Activated naive CD4-positive, alpha-beta T cell treated with anti-CD3 and anti-CD28 coated beads, Interleukin-2, amount 50 U/mL, for 72 hours (primary cell): ENCODE data around the gene TSPAN33. TPM values are rescaled to one million over a fixed set of nuclear protein-coding genes. Genes with fewer than 3 reads are reported as not detected.
A peak's percentile ranks its signal among the peaks of the same experiment; 100 is the strongest.
"Not testable (repeated sequence)": the region's sequence is repeated elsewhere in the genome, so short reads cannot be mapped to it uniquely, and the experiment has no call there.

ENCODE experiments used
- ATAC-seq, 2 donors: fragments of 150-1000 bp; cut with Tn5 transposase; 2 replicates each; pipeline ENCODE4 v1.10.0; 2021; ENCODE audit warnings: mild to moderate bottlenecking in 2 of 2, moderate library complexity in 2 of 2
- DNase-seq, 2 donors: peaks; one replicate each; pipeline ENCODE4 v3.0.0; 2021 to 2022; ENCODE audit warnings: low spot score in 2 of 2
- H3K27ac Mint-ChIP-seq, 2 donors: one replicate each; pipeline ENCODE4 v1.8.0; 2022; ENCODE audit warnings: mild to moderate bottlenecking in 2 of 2, mixed read lengths in 2 of 2
- H3K36me3 Mint-ChIP-seq, 2 donors: one replicate each; pipeline ENCODE4 v1.8.0; 2022; ENCODE audit warnings: mixed read lengths in 2 of 2
- H3K9me3 Mint-ChIP-seq, 2 donors: one replicate each; pipeline ENCODE4 v1.8.0; 2022; ENCODE audit warnings: mixed read lengths in 2 of 2
- total RNA-seq, 2 donors: library from RNA; stranded (reverse); gene quantifications; one replicate each; pipeline ENCODE4 v1.2.3, GENCODE V29; 2022

Gene TSPAN33, protein sequence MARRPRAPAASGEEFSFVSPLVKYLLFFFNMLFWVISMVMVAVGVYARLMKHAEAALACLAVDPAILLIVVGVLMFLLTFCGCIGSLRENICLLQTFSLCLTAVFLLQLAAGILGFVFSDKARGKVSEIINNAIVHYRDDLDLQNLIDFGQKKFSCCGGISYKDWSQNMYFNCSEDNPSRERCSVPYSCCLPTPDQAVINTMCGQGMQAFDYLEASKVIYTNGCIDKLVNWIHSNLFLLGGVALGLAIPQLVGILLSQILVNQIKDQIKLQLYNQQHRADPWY
- 1 to 10 TPM; 4.2 to 8.1 TPM for total RNA-seq

DNA sequence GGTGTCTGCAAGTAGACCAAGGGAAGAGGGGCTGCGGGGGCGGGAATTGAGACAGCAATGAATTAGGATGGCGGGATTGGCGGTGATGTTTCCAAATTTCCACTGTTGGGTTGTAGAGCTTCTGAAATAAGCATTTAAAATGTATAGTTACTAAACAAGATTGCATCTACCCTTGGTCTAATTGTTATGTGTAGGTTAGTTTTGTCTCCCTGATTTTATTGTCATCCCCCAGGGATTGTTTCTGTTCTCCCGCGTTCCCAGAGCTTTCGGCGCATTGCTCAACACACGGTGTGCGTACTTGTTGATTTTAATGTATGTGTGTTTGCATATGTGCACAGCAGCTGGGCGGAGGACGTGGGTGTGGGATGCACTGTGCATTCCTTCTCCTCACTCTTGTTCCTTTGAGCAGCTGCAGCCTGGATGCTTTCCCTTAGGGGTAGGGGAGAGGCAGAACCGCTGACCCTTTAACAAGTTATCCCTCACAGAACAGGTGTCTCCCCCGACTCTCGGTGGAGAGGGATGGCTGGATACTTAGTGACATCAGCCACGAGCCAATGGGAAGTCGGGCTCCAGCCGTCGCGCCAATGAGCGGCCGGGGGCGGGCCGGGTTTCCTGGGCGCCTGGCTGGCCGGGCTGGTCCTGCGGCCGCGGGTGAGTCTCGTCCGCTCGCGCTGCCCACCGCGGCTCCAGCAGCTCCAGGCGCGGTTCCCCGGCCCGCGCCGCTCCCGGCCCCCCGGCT is at the start of gene TSPAN33:
TSPAN33 (plus strand) TSS at position 613 of the 739 bp plus-strand sequence. CDS start 274 bp downstream, outside the sequence.
- Mint-ChIP-seq H3K9me3 (no peaks in the 10 kb centered on the region), H3K36me3 (no peaks in the 10 kb centered on the region), H3K27ac (peak within 1 kb of the TSS in 1 of 2 donors; percentile 51)
- ATAC-seq (peak; percentile 98 to 99), DNase-seq (peak; percentile 72 to 81)

DNA sequence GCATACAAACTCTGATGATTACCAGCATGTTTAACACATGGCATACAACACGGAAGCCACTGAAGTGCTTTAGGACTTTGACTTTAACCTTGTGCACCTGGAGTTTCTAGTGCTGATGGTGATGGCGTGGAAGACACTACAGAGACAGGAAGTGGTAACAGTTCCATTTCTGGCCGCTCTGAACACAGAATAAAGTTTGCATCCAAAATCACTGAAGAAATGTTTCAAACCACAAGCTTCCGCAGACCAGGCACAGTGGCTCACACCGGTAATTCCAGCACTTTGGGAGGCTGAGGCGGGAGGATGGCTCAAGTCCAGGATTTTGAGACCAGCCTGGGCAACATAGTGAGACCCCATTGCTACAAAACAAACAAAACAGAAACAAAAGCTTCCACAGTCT is 49.2 kb upstream of the TSPAN33 start:
- Mint-ChIP-seq H3K9me3 (no peaks in the 10 kb centered on the region), H3K36me3 (no peaks in the 10 kb centered on the region), H3K27ac (peak overlapping the region; percentile 48 to 87)
- DNase-seq (no peak), ATAC-seq (peak; percentile 35 to 58)

DNA sequence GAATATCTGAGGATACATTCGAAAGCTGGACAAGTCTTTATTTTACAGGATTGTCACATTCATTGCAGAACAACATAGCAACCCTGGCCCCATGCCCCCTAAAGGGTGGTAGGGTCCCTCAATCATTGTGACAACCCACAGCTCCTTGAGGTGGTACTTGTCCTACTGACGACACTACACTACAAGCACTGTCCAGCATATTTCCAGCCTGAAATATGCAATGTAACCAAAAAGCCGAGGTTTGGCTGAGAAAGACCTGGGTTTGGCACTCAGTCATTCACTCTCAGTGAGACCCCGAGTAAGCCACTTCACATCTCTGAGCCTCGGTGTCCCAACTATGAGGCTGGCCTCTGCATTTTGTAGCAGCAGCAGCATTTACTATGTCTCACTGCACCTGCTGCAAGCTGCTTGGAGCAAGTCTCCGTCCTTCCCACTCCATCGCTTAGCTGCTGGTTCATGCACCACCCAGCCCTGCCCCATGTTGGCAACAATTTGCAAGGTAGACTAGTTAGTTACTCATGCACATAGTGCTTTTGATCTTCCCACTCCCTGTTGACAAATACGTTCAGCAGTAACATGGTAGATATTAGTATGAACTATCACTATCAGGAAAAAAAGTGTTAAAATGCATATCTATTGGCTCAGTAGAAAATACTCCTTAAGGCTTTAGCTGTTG is 46.0 kb upstream of the TSPAN33 start:
- H3K9me3 Mint-ChIP-seq, result no peaks in the 10 kb centered on the region
- no peaks in the 10 kb centered on the region for H3K36me3 Mint-ChIP-seq
- no peak overlapping the region for H3K27ac Mint-ChIP-seq
- DNase-seq (no peak), ATAC-seq (no peak)

DNA sequence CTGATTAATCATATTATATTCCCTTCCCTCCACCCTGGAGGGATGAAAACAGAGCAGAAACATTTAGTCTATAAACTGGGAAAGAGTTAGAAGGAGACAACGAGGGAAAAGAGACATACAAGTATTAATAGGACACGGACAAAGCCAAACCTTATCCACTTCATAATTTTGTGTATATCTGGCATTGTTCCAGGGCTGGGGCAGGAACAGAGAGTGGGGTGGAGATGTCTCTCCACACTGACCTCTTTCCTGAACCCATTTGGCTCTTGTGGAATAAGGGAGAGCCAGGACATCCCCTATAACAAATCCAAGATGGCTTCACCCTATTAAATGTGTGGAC is 43.7 kb upstream of the TSPAN33 start:
- Mint-ChIP-seq H3K27ac (no peak overlapping the region), H3K36me3 (no peaks in the 10 kb centered on the region), H3K9me3 (no peaks in the 10 kb centered on the region)
- no peak for ATAC-seq
- DNase-seq, result no peak

DNA sequence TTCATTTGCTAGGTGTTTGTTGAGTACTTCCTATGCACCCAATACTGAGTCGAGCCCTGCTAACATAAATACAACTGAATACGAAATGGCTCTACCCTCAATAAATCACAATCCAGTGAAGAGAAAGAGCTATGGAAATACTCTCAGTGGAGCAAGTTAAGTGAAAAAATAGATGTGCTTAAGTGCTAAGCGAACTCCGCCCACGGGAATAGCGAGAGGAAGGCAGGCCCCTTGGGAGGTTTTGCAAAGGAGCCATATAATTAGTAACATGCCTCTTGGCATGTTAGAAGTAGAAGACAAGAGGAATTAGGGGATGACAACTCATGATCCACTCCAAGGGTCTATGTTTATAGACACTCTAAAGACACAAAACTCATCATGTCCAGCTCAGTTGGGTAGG is 42.8 kb upstream of the TSPAN33 start:
- ATAC-seq (no peak), DNase-seq (no peak)
- Mint-ChIP-seq H3K9me3 (no peaks in the 10 kb centered on the region), H3K36me3 (no peaks in the 10 kb centered on the region), H3K27ac (no peak overlapping the region)

DNA sequence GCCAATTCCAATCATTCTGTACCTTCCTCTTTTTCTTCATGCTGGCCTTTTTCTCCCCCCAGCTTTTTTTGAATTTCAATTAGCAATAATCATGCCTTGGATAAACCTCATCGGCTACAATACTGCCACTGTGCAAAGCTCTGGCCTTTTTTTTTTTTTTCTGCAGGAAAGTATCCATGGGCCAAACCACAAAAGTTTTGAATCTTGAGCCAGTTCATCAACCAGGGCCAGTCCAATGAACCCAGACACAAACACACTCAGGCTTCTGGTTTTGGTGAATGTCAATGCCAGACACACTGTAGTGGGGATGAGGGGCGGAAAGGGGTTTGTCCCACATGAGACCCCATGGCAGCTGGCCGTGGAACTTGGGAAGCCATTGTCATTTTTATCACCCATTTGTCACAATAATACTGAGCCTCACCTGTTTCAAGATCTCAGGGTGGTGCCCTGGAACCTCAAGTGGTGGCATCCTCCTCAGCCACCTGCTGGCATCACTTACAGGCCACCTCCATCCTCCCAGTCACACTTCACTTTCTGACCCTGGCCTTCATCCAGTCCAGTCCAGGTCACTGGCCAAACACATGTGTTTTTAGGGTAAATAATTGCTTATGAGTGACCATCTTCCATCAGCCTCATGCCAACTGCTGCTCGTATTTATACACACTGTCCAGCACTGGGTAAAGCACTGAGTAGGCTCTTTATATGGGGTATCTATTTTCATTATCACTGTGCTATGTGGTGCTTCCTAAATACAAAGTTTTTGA is 40.8 kb upstream of the TSPAN33 start:
- no peak for DNase-seq
- Mint-ChIP-seq H3K36me3 (no peaks in the 10 kb centered on the region), H3K9me3 (no peaks in the 10 kb centered on the region), H3K27ac (no peak overlapping the region)
- ATAC-seq, result no peak

DNA sequence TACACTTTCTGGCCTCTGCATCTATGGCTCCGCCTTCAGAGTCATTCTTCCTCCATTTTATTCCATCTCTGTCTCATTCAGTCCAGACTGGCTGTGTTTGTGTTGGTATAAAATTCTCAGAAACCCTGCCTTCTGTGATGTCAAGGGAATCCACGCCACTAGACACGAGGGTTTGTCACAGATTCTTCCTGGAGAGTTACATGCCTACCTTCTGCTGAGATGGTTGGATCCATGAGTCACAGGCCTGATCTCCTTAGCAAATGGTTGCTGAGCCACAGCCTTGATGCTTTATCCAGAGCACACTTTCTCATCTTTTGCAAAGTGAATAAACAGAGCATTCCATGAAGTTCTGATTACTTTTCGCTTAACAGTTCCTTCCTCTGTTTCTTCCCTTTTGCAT is 35.9 kb upstream of the TSPAN33 start:
- no peaks in the 10 kb centered on the region for H3K9me3 Mint-ChIP-seq
- H3K36me3 Mint-ChIP-seq, result no peaks in the 10 kb centered on the region
- DNase-seq, result no peak
- no peak overlapping the region for H3K27ac Mint-ChIP-seq
- ATAC-seq, result no peak

DNA sequence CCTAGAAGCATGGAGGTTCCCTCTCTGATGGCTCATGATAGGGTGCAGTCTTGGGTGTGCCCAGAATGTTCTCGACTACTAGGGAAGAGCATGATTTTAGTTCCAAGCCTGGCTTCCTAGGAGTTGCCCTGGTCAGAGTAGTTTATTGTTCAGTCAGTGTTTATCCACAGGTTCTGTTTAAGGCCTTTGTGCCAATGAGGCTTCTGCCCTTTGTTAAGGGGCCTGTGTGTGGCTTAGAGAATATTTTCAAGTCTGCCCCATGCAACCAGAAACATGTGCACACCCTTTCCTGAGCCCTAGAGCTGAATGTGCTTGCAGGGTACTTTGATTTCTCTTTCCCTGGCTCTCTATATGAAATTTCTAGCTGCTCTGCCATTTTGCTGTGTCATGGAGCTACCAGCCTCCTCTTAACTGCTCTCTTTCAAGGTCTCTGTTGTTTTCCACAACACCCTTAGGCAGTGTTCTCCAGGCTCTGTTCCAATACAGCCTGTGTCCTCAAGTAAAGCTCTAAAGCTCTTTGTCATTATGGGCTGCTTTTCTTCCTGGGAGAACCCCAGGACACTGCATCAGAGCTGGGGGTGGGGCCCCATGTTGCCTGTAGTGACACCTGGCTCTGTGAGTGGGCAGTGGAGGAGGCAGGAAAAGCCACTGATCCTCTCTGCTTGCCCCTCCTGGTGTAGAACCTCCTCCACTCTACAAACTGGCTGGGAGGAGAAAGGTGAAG is 34.1 kb upstream of the TSPAN33 start:
- DNase-seq (no peak), ATAC-seq (peak in 1 of 2 donors; percentile 39)
- H3K9me3 Mint-ChIP-seq, result no peaks in the 10 kb centered on the region
- H3K27ac Mint-ChIP-seq, result peak overlapping the region in 1 of 2 donors; percentile 42
- H3K36me3 Mint-ChIP-seq, result no peaks in the 10 kb centered on the region

DNA sequence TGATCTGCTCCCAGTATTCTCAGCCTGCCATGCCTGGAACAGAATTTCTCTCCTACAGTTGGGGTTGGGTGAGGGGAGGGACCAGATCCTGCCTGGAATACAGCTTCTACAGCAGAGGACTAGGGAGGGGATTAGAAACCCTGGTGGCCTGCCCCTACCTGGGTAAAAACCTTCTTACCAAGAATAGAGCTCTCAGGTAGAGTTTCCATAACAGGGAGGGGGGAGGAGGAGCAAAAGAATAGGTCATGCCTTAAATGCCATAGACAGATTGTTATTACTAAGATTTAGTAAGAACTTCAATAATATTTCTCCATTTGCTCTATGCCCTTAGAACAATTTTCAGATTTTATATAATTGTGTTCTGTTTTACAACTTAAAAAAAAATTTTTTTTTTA is 33.5 kb upstream of the TSPAN33 start:
- no peaks in the 10 kb centered on the region for H3K36me3 Mint-ChIP-seq

DNA sequence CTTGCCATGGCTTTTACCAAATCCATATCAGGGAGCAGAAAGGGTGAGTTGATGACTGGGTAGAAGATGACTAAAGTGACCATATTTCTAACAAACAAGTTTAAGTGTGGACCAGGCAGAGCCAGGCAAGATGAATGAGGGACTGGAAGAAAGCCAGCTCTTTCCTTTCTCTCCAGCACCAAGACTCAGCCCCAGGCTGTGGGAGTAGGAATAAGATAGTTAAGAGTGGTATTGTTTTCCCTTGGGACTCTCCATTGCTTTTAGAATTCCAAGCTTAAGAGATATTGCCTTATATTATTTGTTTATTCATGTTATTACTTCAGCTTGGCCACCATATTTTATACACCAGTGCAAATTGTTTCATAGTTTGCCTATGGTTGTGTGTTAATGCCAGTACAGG is 28.8 kb upstream of the TSPAN33 start:
- no peak for DNase-seq
- peaks cover under 1 to 3% of the 10 kb centered on the region in 2 donors for H3K36me3 Mint-ChIP-seq
- H3K9me3 Mint-ChIP-seq, result peaks cover 1 to 2% of the 10 kb centered on the region in 2 donors
- no peak overlapping the region for H3K27ac Mint-ChIP-seq
- ATAC-seq, result no peak

More for the DNA sequence above, 33.5 kb upstream of the TSPAN33 start:
- ATAC-seq (no peak), DNase-seq (no peak)
- peak overlapping the region in 1 of 2 donors; percentile 42 for H3K27ac Mint-ChIP-seq
- H3K9me3 Mint-ChIP-seq, result no peaks in the 10 kb centered on the region

DNA sequence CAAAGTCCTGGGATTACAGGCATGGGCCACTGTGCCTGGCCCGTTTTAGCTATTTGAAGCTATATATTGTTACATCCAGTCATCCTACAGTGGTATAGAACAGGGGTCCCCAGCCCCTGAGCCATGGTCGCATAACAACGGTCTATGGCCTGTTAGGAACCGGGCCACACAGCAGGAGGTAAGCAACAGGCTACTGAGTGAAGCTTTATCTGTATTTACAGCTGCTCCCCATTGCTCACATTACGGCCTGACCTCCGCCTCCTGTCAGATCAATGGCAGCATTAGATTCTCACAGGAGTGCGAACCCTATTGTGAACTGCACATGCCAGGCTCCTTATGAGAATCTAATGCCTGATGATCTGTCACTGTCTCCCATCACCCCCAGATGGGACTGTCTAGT is 26.3 kb upstream of the TSPAN33 start:
- Mint-ChIP-seq H3K9me3 (peaks cover 10 to 12% of the 10 kb centered on the region in 2 donors), H3K36me3 (peaks cover 9 to 21% of the 10 kb centered on the region in 2 donors), H3K27ac (no peak overlapping the region)
- DNase-seq (no peak), ATAC-seq (no peak)

DNA sequence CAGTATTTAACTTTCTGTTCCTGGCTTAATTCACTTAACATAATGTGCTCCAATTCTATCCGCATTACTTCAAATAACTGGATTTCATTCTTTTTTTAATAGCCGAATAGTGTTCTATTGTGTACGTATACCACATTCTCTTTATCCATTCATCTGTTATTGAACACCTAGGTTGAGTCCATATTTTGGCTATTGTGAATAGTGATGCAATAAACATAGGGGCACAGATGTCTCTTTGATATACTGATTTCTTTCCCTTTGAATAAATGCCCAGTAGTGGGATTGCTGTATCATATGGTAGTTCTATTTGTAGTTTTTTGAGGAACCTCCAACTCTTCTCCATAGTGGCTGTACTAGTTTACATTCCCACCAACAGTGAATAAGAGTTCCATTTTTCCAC is 25.5 kb upstream of the TSPAN33 start:
- no peak overlapping the region for H3K27ac Mint-ChIP-seq
- H3K36me3 Mint-ChIP-seq, result peaks cover 9 to 21% of the 10 kb centered on the region in 2 donors
- peaks cover 10 to 12% of the 10 kb centered on the region in 2 donors for H3K9me3 Mint-ChIP-seq
- ATAC-seq (no peak), DNase-seq (no peak)

DNA sequence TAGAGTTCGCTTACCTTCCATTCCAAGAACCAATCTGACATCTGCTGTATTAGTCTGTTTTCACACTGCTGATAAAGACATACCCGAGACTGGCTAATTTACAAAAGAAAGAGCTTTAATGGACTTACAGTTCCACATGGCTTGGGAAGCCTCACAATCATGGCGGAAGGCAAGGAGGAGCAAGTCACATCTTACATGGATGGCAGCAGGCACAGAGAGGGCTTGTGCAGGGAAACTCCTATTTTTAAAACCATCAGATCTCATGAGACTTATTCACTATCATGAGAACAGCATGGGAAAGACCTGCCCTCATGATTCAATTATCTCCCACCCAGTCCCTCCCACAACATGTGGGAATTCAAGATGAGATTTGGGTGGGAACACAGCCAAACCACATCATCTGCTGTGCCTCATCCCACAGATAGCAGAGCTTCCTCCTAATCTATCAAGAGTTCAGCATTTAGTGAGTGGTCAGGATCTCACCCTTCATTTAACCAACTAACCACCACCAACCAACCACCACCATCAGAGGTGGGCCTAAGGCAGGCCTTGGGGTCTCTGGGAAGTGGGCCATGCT is 22.9 kb upstream of the TSPAN33 start:
- peaks cover 9 to 21% of the 10 kb centered on the region in 2 donors for H3K36me3 Mint-ChIP-seq
- peaks cover 10 to 12% of the 10 kb centered on the region in 2 donors for H3K9me3 Mint-ChIP-seq
- H3K27ac Mint-ChIP-seq, result peak overlapping the region in 1 of 2 donors; percentile 83
- not testable (repeated sequence) for DNase-seq, ATAC-seq

DNA sequence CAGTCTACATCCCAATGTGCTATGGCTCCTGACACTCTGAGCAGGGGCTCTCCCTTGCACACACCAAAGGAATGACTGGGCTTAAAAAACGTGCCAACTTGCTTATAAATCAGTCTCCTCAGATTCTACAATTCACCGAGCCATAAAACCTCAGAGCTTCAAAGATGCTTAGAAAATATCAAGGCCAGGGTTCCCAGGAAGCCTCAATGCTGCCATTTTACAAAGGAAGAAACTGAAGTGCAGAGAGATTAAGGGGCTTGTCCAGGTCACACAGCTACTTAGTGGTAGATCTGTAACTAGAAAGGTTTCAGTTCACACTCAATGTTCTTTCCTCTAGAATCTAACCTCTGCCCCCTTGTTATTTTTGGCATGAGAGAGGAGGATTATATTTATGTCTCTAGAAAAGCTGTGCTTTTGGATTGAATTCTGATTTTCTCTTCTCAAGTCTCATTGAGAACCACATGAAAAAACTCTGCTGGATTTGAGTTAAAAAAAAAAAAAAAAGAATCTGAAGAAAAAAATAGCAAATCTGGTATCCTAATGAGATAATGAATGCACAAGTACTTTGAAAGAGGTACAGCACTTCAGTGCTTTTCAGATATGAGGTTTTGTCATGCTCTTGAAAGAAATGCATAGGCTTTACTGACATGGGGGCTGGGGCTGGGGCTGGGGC is 22.3 kb upstream of the TSPAN33 start:
- Mint-ChIP-seq H3K36me3 (peaks cover 9 to 21% of the 10 kb centered on the region in 2 donors), H3K9me3 (peaks cover 10 to 12% of the 10 kb centered on the region in 2 donors), H3K27ac (peak overlapping the region; percentile 22 to 83)
- ATAC-seq (peak; percentile 4 to 26), DNase-seq (no peak)

DNA sequence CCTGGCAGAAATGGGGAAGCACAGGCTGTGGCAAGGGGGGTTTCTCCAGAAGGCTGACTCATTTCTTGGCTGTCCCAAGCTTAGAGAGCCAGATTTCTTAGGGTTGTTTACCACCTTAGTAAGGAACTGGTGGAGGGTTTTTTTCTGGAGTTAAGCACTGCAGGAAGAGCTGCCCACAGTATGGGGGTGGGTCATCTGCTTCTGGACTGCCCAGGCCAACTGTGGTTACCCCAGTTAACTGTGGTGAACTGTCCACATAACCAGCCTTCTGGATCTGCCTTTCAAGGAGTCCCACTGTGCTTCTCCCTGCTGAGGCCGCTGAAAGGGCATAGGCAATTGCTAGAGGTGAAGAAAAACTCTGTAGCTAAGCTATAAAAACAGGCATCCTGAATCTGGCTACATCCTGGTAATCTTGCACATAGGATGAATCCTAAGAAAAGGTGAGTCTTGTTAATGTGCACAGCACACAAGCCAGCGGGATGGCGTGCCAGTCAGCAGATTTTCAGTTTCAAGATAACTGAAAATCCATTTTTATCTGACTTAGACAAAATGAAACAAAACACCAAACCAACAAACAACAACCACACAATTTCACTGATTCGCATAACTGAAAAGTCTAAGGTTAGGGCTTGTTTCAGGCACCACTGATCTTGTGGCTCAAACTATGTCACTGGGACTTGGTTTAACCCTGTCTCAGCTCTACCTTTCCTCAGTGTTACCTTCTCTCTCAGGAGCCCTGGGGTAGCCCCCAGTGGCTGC is 21.6 kb upstream of the TSPAN33 start:
- Mint-ChIP-seq H3K36me3 (peaks cover 9 to 21% of the 10 kb centered on the region in 2 donors), H3K27ac (peak overlapping the region; percentile 29 to 83), H3K9me3 (peaks cover 10 to 12% of the 10 kb centered on the region in 2 donors)
- DNase-seq (peak in 1 of 2 donors; percentile 16), ATAC-seq (peak; percentile 79 to 87)
